NCI-H524 (cell line): Measurements from ENCODE around the gene ICAM5.

Experiments
- DNase-seq, 2 experiments: peaks; one replicate each; lab custom pipeline; 2025; lab: John Stamatoyannopoulos, UW

Gene ICAM5

GRCh38 chr19:10339977-10340376 is 50.2 kb downstream of the ICAM5 start:
- no peak for DNase-seq

GRCh38 chr19:10343495-10343894 is 53.7 kb downstream of the ICAM5 start:
- DNase-seq = no peak

GRCh38 chr19:10344780-10345179 is 55.0 kb downstream of the ICAM5 start:
- no peak for DNase-seq
